Effector CD4-positive, alpha-beta T cell (primary cell): ENCODE measurements around the gene PRKACB.
"Not testable (repeated sequence)": the region's sequence is repeated elsewhere in the genome, so short reads cannot be mapped to it uniquely, and the experiment has no call there.

Source experiments
- DNase-seq: peaks from one replicate; pipeline ENCODE4 v3.0.0-alpha.2; 2020

PRKACB gene

DNA sequence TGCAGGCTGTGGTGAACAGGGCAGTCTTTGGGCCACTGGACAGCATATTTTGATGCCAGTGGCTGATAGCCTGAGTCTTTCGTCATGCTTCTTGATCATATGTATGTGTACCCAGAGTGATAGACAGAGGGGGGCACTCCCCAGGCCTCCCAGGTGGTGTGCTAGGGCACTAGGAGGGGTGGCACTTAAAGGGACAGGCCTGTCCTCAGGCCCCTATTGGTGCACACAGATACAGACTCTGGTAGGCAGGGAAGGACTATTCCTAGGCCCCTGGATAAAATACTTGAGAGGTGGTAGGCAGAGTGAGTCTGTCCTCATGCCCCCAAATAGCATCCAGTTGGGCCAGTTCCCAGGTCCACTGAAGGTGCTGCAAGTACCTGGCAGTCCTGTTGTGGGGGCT lies 80.8 kb downstream of the PRKACB start:
- no peak for DNase-seq

DNA sequence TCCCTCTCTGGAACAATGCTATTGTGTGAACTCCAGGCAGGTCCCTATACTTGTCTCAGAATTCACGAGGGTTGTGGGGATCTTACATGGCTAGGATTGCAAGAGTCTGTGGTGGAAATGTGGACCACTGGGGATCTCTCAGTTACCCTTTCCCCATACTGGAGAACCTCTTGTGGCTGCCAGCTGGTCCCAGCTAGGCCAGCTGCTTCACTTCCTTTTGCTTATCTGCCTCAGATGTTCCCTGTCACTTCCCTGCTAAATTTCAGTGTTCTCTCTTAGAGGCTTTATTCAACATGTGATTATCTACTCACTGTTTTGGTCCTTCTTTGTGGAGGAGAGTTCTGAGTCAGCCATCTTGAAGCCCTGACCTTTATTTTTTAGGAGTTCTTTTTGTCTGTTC lies 81.6 kb downstream of the PRKACB start:
- no peak for DNase-seq

DNA sequence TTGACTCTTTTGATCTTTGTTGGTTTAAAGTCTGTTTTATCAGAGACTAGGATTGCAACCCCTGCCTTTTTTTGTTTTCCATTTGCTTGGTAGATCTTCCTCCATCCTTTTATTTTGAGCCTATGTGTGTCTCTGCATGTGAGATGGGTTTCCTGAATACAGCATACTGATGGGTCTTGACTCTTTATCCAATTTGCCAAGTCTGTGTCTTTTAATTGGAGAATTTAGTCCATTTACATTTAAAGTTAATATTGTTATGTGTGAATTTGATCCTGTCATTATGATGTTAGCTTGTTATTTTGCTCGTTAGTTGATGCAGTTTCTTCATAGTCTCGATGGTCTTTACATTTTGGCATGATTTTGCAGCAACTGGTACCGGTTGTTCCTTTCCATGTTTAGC lies 88.6 kb downstream of the PRKACB start:
- not testable (repeated sequence) for DNase-seq

DNA sequence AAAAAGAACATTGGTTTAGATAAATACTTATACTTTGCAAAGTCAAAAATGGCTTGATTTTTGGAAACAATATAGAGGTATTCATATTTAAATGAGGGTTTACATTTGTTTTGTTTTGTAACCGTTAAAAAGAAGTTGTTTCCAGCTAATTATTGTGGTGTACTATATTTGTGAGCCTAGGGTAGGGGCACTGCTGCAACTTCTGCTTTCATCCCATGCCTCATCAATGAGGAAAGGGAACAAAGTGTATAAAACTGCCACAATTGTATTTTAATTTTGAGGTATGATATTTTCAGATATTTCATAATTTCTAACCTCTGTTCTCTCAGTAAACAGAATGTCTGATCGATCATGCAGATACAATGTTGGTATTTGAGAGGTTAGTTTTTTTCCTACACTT lies 92.2 kb downstream of the PRKACB start:
- DNase-seq, result no peak

DNA sequence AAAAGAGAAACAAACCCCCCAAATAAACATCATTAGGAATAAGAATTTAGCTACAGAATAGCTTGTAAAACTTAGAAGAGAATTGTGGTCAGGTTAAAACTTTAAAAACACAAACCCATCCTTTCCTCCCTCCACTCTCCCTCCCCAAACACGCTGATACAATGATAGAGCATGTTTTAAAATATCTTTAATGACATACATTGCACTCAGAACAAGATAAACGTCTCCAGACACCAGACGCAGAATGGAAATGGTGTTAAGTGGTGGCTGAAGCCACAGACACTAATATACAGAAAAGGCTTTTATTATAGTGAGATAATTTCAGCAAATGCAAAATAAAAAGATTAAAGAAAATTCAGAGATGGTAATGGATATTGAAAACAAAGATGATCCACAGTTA lies 98.6 kb downstream of the PRKACB start:
- no peak for DNase-seq

DNA sequence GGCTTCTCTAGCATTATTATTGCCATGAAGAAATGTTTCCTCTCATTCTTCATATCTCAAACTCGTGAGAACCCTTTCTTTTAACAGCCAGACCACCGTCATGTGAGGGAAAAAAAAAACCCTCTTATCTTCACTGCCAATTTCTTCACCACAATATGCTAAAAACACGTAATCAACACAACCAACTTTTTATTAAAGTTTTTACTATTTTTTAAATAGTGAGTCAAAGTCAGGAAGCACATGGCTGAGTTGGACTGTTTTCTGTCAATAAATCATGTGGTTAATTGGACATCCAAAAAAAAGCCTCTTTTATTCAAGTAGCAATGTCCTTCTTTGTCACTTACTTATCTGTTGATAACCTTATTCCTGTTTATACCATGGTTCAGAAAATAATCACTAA lies 101.5 kb downstream of the PRKACB start:
- no peak for DNase-seq

DNA sequence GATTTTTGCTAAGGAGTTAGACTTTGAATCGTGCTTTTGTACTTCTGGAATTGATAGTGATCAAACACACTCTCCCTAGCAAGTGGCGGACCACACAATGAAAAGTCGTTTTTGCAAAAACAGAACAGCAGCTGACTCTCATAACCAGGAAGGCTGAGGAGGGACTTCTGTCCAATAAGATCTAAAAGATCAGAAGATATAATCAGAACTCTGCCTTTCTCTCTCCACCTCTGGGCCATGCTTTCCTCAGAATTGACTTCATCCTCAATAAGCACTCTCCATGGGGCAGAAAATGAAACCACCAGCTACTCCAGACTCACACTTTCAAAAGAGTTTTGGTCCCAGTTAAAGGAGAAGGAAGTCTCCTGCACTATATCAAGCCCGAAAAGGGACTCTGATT lies 102.1 kb downstream of the PRKACB start:
- no peak for DNase-seq

DNA sequence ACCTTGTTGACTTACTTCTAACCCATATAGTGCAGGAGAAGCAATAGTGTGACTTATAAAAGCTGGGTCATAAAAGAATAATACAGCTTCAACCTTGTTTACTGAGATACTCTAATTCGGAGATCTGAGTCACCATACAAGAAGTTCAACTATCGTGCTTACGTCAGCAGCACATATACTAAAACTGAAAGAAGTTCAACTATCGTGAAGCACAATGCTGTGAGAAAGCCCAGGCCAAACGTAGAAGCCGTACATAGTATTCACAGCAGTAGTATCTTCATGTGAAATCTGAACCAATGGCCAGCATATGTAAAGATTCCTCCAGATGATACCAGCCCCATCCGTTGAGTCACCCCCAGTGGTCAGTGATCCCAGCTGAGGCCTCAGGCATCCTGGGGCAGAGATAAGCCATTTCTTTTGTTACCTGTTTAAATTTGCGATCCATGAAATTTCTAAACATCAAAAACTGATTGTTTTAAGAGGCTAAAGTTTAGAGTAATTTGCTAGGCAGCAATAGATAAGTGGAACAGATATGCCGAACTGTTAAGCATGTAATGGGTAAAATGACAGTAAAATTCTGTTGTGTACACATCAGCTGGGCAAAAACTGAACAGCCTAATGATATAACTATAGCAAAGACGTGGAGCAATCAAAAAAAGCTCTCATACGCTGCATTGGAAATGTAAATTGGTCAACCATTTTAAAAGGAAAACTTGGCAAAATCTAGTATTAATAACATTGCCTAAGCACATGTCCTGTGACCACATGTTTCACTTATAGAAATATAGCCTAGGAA lies 103.6 kb downstream of the PRKACB start:
- no peak for DNase-seq

DNA sequence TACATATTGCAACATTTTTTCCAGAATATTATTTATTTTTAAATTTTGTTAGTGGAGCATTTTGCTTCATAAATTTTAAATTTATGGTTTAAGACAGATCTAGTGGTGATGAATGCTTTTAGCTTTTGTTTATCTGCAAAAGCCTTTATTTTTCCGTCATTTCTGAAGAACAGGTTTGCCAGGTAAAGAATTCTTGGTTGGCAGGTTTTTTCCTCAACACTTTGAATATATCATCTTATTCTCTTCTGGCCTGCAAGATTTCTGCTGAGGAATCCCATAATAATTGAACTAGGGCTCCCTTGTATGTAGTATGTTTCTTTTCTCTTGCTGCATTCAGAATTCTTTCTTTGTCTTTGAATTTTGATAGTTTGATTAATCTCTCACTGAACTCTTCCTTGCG lies 106.6 kb downstream of the PRKACB start:
- DNase-seq, result no peak

DNA sequence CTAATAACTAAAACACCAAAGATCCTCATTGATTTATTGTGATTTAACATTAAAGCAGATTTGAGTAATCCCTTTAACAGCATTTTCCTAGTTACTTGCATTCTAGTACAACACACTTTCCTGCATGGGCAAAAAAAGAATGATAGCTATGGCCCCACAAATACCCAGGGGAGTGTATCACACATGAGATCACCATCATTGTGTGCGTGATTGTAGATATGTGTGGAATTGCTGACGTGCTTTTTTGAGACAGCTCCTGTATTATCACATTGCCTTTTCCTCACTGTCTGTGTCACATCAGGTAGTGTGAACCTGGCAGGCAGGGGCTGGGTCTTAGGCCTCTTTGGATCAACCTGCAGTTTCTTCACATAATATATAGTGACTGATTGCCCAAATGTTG lies 109.0 kb downstream of the PRKACB start:
- DNase-seq, result no peak

DNA sequence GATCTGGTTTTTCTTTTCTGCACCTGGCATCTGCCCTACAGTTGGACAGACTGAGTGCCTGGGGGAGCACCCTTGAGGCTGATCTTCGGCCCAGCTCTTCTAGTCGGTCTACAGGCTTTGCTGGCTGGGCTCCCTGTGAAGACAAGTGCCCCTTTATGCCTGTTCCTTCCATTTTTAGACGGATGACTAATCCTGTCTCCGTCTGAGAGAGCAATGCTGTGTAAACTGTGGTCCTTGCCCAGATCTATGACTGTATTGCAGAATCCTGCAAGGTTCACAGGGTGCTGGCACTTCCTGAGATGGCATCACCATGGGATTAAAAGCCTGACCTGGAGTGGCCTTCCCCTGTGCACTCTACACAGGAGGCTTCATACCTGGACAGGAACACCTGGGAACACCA lies 109.8 kb downstream of the PRKACB start:
- no peak for DNase-seq

DNA sequence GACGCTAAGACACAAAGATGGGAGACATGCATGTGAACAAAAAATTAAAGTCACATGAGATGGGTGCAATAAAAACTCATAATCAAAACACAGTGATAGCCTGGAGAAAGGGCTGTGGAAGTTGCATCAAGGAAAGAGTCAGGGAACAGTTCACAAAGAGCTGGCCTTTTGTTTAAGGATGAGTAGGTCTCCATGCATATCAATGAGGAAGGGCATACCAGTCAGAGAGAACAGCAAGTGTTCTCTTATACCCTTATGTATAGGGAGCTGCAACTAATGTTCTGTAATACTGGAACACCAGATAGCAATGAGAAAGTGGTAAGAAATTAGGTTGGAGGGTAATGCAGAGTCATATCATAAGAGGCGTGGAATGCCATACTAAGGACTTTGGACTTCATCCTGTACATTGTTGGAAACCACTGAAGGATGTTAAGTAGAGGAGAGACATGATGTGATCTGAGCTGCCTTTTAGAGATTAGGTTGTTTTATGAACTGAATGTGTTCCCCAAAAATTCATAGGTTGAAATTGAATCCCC lies 110.7 kb downstream of the PRKACB start:
- DNase-seq, result no peak

DNA sequence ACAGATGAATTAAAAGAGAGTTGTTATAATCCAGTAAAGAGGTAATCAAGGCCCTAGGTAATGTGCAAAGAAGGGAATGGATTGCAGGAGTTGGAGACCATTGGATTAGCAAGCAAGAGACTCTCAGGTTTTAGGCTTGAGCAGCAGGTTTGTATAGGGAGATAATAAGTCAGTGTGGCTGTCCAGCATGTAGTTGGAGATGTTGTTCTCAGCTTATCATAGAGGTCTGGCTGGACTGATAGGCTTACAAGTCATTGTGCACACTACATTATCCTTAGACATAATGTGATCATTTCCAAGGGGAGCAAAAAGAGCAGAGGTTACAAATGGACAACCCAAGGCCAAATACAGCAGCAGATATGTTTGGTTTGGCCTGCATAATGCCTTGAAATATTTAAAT lies 111.5 kb downstream of the PRKACB start:
- DNase-seq, result no peak

DNA sequence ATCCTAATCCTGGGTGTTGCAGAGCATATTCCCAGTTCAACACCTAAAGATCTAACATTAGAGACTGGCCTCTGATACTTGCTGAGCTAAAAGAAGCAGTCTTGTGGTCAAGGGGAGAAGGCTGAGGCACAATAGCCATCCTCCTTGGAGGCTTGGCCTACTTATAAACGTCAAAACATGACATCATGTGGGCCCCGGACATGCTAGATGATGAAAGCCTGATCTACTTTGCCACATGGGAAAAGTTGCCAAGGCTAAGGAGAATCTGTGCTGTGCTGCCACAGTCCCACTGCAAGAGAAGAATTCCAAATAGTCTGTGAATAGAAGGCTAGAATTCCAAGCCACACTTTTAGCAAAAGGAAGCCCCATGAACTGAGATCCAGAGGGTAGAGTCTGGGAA lies 113.5 kb downstream of the PRKACB start:
- no peak for DNase-seq

DNA sequence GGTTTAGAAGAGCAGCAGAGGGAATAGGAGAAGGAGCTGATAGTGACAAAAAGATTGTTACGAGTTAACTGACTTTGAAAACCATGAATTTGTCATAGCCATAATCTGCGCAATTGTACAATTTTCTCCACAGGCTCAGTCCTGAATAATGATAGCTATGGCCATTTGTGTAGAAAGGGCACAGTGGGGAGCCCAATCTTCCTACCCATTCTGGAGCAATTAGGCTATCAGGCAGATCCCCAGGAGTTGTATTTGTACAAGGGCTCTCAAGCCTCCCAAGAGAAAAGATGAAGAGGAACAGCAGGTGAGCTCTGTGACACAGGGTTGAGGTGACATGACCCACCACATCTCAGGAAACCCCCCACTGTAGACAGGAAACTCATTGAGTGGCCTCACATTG lies 115.3 kb downstream of the PRKACB start:
- DNase-seq, result no peak

DNA sequence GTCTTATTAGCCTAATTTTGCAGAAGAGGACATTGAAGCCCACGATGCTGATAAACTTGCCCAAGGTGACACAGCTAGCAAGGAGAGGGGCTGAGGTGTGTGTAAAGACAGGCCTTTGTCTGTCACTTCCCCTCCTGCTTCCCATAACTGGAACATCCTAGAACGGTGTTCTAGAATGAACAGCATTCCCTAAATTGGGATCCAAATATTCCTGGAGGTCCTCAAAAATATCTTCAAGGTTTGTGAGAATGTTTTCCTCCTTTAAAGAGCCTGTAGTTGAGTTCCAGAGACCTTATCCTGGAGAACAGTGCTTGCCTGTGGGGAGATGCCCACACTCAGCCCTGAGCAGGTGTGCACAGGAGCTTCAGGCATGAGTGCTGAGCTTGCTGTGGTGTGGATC lies 115.9 kb downstream of the PRKACB start:
- no peak for DNase-seq

DNA sequence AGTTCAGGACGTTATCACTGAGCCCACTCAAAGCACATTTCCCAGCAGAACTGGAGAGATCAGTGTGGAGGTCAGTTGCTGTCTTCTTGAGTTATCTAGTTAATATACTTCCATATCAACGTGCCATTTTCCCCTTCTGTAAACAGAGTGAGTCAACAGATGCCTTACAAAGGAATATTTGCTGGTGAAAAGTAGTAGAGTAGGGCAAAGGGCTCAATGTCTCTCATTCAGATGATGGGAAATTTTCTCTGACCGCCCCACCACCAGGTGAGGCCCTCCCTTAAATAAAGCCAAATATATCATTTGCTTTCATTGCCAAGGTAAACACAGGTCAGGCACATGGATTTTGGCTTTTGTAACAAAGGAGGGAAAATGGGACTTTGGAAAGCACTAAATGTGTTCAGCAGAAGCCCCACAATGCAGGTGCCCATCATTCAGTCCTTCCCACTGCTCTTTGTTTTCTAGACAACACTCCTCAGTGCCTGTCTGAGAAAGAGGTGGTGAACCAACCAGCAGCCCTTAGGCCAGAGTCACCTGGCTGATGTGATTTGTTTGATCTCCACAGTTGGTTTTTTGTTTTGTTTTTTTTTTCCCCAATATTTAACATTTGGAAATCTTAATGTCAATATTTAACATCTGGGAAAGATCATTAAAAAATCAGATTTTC lies 116.9 kb downstream of the PRKACB start:
- DNase-seq, result no peak

DNA sequence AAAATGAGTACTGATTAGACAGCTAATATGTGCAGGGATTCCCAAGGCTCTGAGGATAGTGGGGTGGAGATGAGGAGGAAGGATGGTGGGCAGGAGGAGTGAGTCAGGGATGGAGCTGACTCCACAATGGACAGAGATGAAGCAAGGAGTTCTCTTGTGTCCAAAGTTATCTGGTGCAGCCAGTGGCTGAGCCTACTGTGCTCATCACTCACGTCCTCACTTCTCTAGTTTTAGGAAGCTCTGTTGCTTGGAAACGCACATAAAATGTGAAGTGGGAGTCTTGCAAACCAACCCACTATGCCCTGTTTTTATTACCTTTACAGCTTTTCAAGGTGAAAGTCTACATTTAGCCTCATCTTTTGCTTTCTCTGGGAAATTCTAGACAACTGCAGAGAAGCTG lies 120.9 kb downstream of the PRKACB start:
- DNase-seq, result no peak

DNA sequence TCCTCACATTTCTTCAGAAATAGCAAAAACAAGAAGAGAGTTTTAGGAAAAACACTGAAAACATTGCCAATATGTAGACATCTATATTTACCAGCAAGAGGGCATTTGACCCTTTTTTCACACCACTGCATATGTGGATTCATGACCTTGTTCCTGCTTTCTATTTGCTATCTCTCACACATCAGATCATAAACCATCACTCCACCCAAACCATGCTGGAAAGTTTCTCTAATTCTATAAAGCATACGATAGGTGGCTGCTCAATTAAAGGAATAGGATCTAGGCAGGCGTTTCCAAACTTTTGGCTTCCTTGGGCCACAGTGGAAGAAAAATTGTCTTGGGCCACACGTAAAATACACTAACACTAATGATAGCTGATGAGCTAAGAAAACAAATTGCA lies 121.8 kb downstream of the PRKACB start:
- no peak for DNase-seq

DNA sequence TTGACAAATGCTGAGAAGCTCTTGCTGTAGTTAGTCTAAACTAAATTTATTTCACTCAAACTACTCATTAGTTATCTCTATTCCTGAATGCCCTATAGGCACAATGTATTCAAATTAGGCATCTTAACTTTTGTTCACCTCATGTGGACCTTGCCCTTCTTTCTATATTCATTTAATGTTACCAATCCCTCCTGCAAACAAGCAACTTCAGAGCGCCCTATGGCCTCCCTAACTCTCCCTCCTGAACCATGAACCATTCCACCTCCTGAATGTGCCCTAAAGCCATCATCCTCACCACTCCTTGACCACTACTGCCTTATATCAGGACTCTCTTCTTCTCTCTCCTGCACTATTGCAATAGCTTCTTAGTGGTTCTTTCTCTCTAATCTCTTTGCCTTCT lies 122.7 kb downstream of the PRKACB start:
- DNase-seq, result no peak

DNA sequence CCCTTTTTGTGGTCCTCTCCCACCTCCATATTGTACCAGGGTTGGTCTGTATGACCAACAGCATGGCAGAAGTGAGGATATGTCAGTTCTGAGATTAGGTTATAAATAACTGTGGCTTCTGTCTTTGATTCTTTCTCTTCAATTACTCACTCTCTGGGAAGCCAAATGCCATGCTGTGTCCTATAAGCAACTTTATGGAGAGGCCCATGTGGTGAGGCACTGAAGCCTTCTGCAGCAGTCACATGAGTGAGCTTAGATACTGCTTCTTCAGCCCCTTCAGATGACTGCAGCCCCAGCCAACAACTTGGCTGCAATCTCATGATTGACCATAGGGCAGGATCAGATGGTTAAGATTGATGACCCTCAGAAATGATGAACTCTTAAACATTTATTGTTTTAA lies 123.4 kb downstream of the PRKACB start:
- DNase-seq, result no peak

DNA sequence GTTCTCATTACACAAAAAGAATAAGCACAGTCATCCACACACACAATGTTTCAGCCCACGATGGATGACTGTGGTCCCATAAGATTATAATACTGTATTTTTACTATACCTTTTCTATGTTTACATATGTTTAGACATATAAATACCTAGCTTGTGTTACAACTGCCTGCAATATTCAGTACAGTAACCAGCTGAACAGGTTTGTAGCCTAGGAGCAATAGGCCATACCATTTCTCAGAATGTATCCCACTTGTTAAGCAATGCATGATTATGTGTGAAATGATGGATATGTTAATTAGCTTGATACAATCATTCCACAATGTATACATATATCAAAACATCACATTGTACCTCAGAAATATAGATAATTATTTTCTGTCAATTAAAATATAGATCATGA lies 124.3 kb downstream of the PRKACB start:
- no peak for DNase-seq

DNA sequence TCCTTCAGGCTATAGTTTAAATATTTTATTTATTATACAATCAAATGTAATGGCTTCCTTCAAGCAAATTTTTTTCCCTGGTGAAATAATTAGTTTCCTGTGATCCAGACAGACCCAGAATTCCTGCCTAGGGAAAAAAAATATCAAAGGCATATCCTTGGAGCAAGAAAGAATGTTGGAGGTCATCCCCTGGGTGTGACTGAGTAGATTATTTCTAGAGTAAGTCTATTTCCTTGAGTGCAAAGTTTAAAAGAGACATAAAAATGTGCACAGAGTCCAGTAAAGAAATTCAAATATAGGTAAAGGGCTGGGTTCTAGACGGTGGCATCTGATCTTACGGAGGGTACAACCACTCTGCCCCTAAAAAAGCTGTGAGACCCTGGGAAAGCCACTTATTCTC lies 125.2 kb downstream of the PRKACB start:
- no peak for DNase-seq

DNA sequence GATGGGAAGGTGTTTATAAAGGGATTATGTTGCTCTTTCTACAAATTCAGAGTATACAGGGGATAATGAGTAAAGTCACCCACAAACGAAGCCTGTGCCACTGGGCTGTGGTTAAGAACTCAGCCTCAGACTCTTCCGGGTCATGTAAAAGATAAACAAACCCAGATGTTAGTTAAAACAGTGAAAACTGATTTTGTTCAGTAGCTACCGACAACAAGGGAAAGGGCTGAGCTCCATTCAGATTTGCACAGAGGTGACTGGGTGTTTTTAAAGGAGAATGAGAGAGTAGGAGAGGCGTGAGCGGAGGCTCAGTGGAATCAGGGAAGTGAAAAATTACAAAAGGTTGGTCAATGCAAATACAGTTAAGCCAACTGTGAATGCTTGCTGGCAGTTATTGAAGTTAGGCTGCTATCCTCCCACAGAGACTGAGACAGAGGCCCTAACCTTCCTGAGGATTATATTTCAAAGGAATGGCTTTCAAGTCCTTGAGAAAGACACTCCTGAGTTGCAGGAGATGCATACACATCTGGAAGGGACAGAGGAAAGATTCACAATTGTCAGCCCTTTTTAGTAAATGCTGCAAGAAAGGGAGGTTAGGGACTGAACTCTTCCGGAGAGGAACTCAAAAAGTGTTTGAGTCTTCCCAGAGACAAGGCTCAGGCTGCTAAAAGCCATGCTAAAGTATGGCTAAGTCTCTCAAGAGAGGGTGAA lies 127.5 kb downstream of the PRKACB start:
- no peak for DNase-seq
